Measurements from ENCODE around the gene TMEM9. TPM values are rescaled to one million over a fixed set of nuclear protein-coding genes. Genes with fewer than 3 reads are reported as not detected.

TMEM9 gene
- total and polyA plus RNA-seq, 2 of the 8 experiments (the other 6 are each of a cell fraction or from before 2014, with no cell fraction given), result 79.9 to 181 TPM

GRCh38 chr1:201172326-201172725, 18.1 kb upstream of the TMEM9 start (continued):
- TF ChIP-seq MAFK (IDR thresholded peaks at IDR 0.05; ENCODE audit: low read depth, low read length) (no peak), JUN (IDR thresholded peaks at IDR 0.05; ENCODE audit: low read depth, low read length) (no peak)
